GM18508 (cell line): ENCODE data around the gene FAM81B.
"Not testable (repeated sequence)": the region's sequence is repeated elsewhere in the genome, so short reads cannot be mapped to it uniquely, and the experiment has no call there.

ENCODE experiments used
- ATAC-seq: cut with Tn5 transposase; IDR thresholded peaks from one replicate; pipeline ENCODE4 v1.9.1; 2021; ENCODE audit warnings: moderate number of reproducible peaks; ENCODE audit not compliant: insufficient read depth, unreplicated experiment

The FAM81B gene, protein sequence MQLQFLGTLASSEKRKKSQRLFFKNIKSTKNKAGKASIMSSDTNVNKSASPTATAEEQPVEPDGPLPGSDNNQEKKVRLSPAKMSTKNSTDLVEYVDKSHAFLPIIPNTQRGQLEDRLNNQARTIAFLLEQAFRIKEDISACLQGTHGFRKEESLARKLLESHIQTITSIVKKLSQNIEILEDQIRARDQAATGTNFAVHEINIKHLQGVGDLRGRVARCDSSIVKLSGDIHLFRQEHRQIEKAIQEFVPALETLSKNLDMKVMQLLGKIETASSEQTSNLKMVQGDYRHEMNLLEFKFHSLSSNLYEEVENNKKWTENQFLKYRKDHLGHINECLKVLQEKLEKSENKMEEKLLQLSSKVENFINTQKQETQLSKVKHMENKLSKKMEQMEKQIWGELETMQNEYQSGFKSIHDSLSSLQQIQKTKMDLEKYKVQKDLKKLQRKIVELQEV

DNA sequence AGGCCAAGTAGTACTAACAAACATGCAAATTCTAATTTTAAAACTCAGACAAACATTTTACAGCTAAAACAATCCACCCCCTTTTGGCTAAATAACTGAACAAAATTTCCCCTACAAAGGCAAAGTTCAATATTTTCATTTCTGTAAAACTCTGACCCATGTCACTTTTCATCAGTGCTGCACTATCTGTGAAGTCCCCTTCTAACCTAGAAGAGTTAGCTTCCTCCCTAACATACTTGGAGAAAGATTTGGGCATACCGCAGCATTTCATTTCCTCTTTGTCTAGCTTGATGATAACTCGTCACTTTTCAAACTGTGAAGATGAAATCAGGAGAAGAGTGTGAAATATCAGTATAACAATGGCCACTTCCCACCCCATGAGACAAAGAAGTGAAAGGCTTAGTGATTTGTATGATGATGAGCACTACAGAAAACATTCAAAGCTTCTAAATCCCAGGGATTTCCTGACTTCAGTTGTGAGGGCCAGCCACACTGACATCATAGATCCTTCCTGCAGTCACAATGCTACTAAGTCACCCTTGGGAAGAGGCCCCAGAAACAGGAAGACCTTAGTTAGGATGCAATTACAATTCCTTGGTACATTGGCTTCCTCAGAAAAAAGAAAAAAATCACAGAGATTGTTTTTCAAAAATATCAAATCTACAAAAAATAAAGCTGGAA lies at the start of gene FAM81B:
FAM81B (plus strand) TSS at position 555 of the 681 bp plus-strand sequence; CDS start at position 579, 24 bp downstream.
- no peak for ATAC-seq

- ATAC-seq: not testable (repeated sequence)
These were observed 49.7 kb upstream of the FAM81B start for GRCh38 chr5:95341444-95341843.

- no peak for ATAC-seq
These were observed 43.6 kb upstream of the FAM81B start for GRCh38 chr5:95347506-95348120.

- ATAC-seq: no peak
These were observed 40.5 kb upstream of the FAM81B start for GRCh38 chr5:95350631-95351030.

GRCh38 chr5:95352691-95353090 lies 38.5 kb upstream of the FAM81B start:
- ATAC-seq: no peak

GRCh38 chr5:95358320-95358719 lies 32.8 kb upstream of the FAM81B start:
- no peak for ATAC-seq

DNA sequence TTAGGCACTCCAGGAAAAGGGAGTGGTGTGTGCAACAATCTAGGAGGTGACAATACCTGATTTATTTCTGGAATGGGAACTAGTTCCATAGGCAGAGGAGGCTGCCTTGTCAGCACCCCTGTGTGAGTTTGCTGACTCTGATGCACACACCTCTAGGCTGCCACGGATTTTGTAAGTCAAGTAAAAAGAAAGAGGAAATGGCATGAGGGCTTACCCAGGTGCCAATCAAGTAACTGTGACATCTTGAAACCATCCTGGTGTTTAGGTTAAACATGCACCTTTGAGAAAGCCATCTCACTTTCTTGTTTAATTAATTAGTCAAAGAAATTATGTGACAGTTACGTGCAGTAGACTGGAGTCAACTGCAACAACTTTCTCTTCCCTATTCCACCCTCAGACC lies 32.3 kb upstream of the FAM81B start:
- no peak for ATAC-seq

DNA sequence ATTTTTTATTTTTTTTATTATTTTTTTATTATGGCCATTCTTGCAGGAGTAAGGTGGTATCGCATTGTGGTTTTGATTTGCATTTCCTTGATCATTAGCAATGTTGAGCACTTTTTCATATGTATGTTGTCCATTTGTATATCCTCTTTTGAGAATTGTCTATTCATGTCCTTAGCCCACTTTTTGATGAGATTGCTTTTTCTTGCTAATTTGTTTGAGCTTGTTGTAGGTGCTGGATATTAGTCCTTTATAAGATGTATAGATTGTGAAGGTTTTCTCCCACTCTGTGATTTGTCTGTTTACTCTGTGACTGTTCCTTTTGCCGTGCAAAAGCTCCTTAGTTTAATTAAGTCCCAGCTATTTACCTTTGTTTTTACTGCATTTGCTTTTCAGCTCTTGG lies 30.5 kb upstream of the FAM81B start:
- not testable (repeated sequence) for ATAC-seq

DNA sequence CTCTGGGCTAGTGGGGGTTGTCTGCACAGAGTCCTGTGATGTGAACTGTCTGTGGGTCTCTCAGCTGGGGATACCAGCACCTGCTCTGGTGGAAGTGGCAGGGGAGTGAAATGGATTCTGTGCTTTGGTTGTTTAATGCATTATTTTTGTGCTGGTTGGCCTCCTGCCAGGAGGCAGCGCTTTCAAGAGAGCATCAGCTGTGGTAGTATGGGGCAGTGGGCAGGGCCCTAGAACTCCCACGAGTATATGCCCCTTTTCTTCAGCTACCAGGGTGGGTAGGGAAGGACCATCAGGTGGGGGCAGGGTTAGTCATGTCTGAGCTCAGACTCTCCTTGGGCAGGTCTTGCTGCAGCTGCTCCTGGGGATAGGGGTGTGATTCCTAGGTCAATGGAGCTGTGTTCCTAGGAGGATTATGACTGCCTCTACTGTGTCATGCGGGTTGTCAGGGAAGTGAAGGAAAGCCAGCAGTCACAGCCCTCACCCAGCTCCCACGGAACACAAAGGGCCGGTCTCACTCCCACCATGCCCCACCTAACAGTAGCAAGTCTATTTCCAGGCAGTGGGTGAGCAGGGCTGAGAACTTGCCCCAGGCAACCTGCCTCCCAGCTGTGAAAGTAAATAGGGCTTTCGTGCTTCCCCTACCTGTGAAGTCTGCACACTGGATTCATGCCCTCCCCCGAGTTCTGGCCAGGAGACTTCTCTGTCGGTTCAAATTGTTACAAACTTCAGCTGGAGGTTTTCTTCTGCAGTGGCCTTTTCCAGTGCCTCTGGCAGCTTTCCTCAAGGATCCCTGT lies 25.7 kb upstream of the FAM81B start:
- no peak for ATAC-seq

DNA sequence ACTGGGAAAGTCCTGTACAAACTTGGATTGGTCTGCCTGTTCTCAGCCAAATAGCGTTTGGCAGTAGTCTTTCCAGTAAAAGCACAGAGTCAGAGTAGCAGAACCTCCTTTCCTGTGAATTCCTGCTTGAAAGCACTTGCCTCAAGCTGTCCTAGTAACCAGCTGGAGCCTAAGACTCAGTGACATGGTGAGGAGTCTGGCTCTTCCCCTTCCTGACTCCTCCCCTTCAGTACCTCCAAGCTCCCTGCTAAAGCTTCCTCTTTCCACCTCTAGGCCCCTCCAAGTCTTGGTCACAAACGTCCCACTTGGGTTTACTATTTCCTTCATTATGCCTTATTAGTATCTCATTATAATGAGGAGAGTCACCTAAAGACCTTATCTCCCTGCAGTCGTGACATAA lies 21.4 kb upstream of the FAM81B start:
- no peak for ATAC-seq

GRCh38 chr5:95374061-95374460 lies 17.1 kb upstream of the FAM81B start:
- no peak for ATAC-seq

- ATAC-seq: no peak
These were observed 15.6 kb upstream of the FAM81B start for GRCh38 chr5:95375591-95375990.

GRCh38 chr5:95379133-95379532 lies 12.0 kb upstream of the FAM81B start:
- no peak for ATAC-seq

GRCh38 chr5:95380103-95380628 lies 11.0 kb upstream of the FAM81B start:
- ATAC-seq: no peak

DNA sequence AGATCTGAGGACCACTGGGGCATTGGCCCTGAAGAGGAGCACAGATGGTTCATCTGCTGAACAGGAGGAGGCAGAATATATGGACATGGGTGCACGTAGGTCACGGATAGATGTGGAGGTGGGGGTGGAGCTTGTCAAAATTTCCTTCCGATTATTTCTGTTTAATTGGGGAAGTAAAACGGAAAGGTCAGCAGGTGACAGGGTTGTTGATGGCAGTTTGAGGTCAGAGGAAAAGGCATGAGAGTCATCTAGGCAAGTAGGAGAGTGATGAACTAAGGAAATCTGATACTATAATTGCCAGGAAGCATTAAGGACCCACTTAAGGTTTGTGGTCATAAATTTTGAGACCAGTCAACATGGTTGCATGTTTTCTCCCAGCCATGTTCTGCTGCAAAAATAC lies 8.4 kb upstream of the FAM81B start:
- no peak for ATAC-seq

DNA sequence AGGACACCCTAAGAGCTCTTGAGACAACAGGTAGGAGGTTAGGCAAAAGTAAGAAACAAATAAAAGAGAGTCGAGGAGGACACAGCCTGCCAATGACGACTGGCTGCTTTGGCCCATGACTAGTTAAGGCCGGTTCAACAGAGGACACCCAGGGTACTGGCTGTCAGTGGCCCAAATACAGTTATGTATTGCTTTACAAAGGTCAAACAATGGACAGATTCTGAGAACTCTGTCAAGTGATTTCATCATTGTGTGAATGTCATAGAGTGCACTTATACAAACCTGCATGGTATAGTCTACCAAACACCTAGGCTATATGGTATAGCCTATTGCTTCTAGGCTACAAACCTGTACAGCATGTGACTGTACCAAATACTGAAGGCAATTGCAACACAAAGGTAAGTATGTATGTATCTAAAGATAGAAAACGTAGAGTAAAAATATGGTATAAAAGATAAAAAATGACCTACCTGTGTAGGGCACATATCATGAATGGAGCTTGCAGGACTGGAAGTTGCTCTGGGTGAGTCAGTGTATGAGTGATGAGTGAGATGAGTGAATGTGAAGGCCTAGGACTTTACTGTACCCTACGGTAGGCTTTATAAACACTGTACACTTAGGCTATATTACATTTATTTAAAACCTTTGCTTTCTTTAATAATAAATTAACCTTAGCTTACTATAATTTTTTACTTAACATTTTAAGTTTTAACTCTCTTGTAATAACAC lies 6.5 kb upstream of the FAM81B start:
- ATAC-seq: no peak

- ATAC-seq: no peak
These were observed 5.8 kb upstream of the FAM81B start for GRCh38 chr5:95385334-95385733.

- ATAC-seq: not testable (repeated sequence)
These were observed 799 bp downstream of the FAM81B start for GRCh38 chr5:95391965-95392364.

- no peak for ATAC-seq
These were observed 1.5 kb downstream of the FAM81B start for GRCh38 chr5:95392593-95393182.
